Subcutaneous abdominal adipose tissue (tissue), 5 donors: ENCODE measurements around the gene FFAR1.

Source experiments
- H3K27ac ChIP-seq: one replicate; pipeline ENCODE4 v1.7.0; 2013; ENCODE audit warnings: low read depth, mild to moderate bottlenecking, inconsistent platforms, low read length, moderate library complexity
- H3K27me3 ChIP-seq, 5 donors: one replicate each; pipeline ENCODE4 v1.7.0; 2013; ENCODE audit warnings: low read length in 5 of 5, inconsistent platforms in 1 of 5; ENCODE audit not compliant: control insufficient read depth in 5 of 5, insufficient read depth in 4 of 5
- H3K36me3 ChIP-seq, 5 donors: one replicate each; pipeline ENCODE4 v1.7.0; 2013; ENCODE audit warnings: low read length in 5 of 5; ENCODE audit not compliant: control insufficient read depth in 5 of 5, insufficient read depth in 5 of 5
- H3K4me1 ChIP-seq, 5 donors: one replicate each; pipeline ENCODE4 v1.7.0; 2013; ENCODE audit warnings: low read length in 5 of 5, mild to moderate bottlenecking in 3 of 5, moderate library complexity in 1 of 5; ENCODE audit not compliant: control insufficient read depth in 5 of 5, insufficient read depth in 5 of 5
- H3K4me3 ChIP-seq, 5 donors: one replicate each; pipeline ENCODE4 v1.7.0; 2013; ENCODE audit warnings: low read length in 5 of 5, low read depth in 1 of 5
- H3K9ac ChIP-seq, 5 donors: one replicate each; pipeline ENCODE4 v1.7.0; 2013; ENCODE audit warnings: low read length in 5 of 5, mild to moderate bottlenecking in 4 of 5, moderate library complexity in 3 of 5
- H3K9me3 ChIP-seq, 5 donors: one replicate each; pipeline ENCODE4 v1.7.0; 2013; ENCODE audit warnings: low read length in 5 of 5; ENCODE audit not compliant: control insufficient read depth in 5 of 5
- donor health status: healthy.
- donor health status: healthy.
- donor health status: healthy.
- donor health status: healthy.
- donor health status: healthy.

FFAR1 gene

DNA sequence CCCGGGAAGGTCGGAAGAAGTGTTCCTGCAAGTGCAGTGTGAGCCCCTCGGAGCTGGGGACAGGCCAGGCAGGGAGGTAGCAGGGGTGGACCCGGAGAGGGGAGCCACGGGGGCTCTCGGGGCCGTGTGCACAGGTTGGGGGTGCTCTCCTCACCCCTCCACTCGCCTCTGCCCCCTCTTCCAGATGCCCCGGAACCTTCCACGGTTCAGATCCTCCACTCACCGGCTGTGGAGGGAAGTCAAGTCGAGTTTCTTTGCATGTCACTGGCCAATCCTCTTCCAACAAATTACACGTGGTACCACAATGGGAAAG is 9.8 kb upstream of the FFAR1 start:
- H3K4me1 ChIP-seq: peaks cover 0 to 1% (median 0%) of the 10 kb centered on the region in 5 donors
- peaks cover 0 to 11% (median 6%) of the 10 kb centered on the region in 5 donors for H3K27me3 ChIP-seq
- no peak overlapping the region for H3K27ac ChIP-seq
- no peaks in the 10 kb centered on the region for H3K36me3 ChIP-seq
- no peak overlapping the region for H3K4me3 ChIP-seq
- no peak overlapping the region for H3K9ac ChIP-seq
- H3K9me3 ChIP-seq: no peaks in the 10 kb centered on the region

- Histone ChIP-seq H3K9me3 (no peaks in the 10 kb centered on the region), H3K27me3 (peaks cover 0 to 3% (median under 1%) of the 10 kb centered on the region in 5 donors), H3K9ac (no peak overlapping the region), H3K4me1 (peaks cover 0 to 1% (median 0%) of the 10 kb centered on the region in 5 donors), H3K36me3 (no peaks in the 10 kb centered on the region), H3K27ac (no peak overlapping the region), H3K4me3 (no peak overlapping the region)
Measured at GRCh38 chr19:35340431-35340830, 7.3 kb upstream of the FFAR1 start.

- Histone ChIP-seq H3K4me3 (no peak overlapping the region), H3K27ac (no peak overlapping the region), H3K9me3 (no peaks in the 10 kb centered on the region), H3K9ac (no peak overlapping the region), H3K27me3 (peaks cover 0 to 7% (median 3%) of the 10 kb centered on the region in 5 donors), H3K36me3 (no peaks in the 10 kb centered on the region), H3K4me1 (peaks cover 0 to 1% (median 0%) of the 10 kb centered on the region in 5 donors)
Measured at GRCh38 chr19:35341006-35341405, 6.7 kb upstream of the FFAR1 start.

DNA sequence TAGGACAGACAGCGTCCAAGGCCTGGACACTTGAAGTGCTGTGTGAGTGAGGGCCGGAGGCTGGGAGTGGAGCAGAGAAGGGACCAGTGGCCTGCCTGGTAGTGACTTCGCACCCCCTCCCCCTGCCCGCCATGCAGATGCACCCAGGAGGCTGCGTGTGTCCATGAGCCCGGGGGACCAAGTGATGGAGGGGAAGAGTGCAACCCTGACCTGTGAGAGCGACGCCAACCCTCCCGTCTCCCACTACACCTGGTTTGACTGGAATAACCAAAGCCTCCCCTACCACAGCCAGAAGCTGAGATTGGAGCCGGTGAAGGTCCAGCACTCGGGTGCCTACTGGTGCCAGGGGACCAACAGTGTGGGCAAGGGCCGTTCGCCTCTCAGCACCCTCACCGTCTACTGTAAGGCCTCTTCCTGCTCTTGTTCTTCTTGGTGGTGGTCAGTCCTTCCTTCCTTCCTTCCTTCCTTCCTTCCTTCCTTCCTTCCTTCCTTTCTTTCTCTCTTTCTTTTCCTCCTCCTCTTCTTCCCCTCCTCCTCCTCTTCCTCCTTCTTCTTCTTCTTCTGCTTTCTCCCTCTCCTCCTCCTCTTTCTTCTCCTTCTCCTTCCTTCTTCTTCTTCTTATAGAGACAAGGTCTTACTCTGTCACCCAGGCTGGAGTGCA is 6.0 kb upstream of the FFAR1 start:
- Histone ChIP-seq H3K36me3 (no peaks in the 10 kb centered on the region), H3K4me1 (peaks cover 0 to 7% (median 0%) of the 10 kb centered on the region in 5 donors), H3K27ac (no peak overlapping the region), H3K4me3 (no peak overlapping the region), H3K27me3 (peaks cover 0 to 8% (median 3%) of the 10 kb centered on the region in 5 donors), H3K9me3 (no peaks in the 10 kb centered on the region), H3K9ac (no peak overlapping the region)

DNA sequence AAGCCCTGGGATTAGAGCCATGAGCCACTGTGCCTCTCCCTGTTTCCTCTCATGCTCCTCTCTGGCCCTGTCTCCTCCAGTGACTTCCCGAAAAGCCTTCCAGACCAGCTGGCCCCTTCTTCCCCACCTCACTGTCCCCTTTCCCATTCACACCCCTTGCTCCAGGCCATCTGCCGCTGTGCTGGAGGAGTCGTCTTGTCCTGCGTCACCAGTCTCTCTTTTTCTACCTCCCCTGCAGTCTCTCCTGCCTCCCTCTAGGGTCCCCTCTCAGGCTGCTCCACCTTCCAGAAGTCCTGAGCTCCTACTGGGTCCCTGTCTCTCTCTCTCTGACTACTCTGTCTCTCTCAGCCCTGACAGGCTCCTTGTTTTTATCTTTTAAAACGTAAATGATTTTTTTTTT is 5.3 kb upstream of the FFAR1 start:
- Histone ChIP-seq H3K9ac (no peak overlapping the region), H3K36me3 (no peaks in the 10 kb centered on the region), H3K4me3 (no peak overlapping the region), H3K9me3 (no peaks in the 10 kb centered on the region), H3K4me1 (peaks cover 0 to 15% (median 0%) of the 10 kb centered on the region in 5 donors), H3K27ac (no peak overlapping the region), H3K27me3 (peaks cover 0 to 8% (median 3%) of the 10 kb centered on the region in 5 donors)

GRCh38 chr19:35344511-35345031 is 3.1 kb upstream of the FFAR1 start:
- H3K36me3 ChIP-seq: no peaks in the 10 kb centered on the region
- no peak overlapping the region for H3K27ac ChIP-seq
- H3K9me3 ChIP-seq: no peaks in the 10 kb centered on the region
- H3K27me3 ChIP-seq: peaks cover 0 to 14% (median 0%) of the 10 kb centered on the region in 5 donors
- H3K4me1 ChIP-seq: peaks cover 0 to 23% (median 0%) of the 10 kb centered on the region in 5 donors
- H3K9ac ChIP-seq: no peak overlapping the region
- H3K4me3 ChIP-seq: no peak overlapping the region

DNA sequence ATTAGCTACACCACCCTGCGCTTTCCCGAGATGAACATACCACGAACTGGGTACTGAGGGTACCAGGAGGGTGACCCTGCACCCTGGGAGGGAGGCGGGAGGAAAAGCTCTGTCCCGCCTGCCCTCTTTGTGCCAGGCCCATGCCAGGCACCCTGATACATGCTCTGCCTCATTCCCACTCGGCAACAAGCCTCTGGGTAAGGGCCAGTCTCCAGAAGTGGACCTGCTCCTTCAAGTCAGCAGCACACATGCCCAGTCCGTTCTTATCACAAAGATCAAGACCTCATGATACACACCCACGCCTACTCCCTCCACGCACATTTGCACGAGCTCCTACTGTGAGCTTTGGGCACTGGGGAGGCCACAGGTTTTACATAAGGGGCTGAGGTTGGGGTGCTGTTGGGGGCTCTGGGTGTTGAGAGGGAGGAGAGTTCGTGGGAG is 2.0 kb upstream of the FFAR1 start:
- no peak overlapping the region for H3K9ac ChIP-seq
- no peaks in the 10 kb centered on the region for H3K9me3 ChIP-seq
- H3K36me3 ChIP-seq: no peaks in the 10 kb centered on the region
- peaks cover 0 to 23% (median 0%) of the 10 kb centered on the region in 5 donors for H3K4me1 ChIP-seq
- H3K27ac ChIP-seq: no peak overlapping the region
- no peak overlapping the region for H3K4me3 ChIP-seq
- peaks cover 0 to 17% (median 0%) of the 10 kb centered on the region in 5 donors for H3K27me3 ChIP-seq

DNA sequence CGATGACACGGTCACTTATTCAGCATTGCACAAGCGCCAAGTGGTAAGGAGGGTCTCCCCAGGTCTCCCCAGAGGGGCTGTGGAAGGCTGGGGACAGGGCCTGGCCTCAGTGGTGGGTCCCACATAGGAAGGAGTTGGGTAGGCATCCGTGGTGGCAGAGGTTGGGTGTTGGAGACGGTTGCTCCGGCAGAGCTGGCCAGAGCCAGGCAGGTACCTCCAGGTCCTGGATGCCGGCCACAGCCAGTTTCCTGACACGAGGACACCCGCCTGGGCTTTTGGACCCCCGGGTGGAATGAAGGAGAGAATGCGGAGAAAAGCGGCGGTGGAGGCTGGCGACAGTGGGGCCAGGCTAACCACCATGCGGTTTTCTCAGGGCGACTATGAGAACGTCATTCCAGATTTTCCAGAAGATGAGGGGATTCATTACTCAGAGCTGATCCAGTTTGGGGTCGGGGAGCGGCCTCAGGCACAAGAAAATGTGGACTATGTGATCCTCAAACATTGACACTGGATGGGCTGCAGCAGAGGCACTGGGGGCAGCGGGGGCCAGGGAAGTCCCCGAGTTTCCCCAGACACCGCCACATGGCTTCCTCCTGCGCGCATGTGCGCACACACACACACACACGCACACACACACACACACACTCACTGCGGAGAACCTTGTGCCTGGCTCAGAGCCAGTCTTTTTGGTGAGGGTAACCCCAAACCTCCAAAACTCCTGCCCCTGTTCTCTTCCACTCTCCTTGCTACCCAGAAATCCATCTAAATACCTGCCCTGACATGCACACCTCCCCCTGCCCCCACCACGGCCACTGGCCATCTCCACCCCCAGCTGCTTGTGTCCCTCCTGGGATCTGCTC is 1.3 kb upstream of the FFAR1 start:
- Histone ChIP-seq H3K27me3 (peaks cover 0 to 17% (median 0%) of the 10 kb centered on the region in 5 donors), H3K4me3 (no peak overlapping the region), H3K9me3 (no peaks in the 10 kb centered on the region), H3K27ac (no peak overlapping the region), H3K4me1 (peaks cover 0 to 23% (median 0%) of the 10 kb centered on the region in 5 donors), H3K36me3 (no peaks in the 10 kb centered on the region), H3K9ac (no peak overlapping the region)

GRCh38 chr19:35347930-35348298 is 212 bp downstream of the FFAR1 start:
- Histone ChIP-seq H3K9ac (peak overlapping the region in 1 of 5 donors; percentile 26), H3K4me3 (no peak overlapping the region), H3K27me3 (peaks cover 0 to 17% (median 0%) of the 10 kb centered on the region in 5 donors), H3K9me3 (no peaks in the 10 kb centered on the region), H3K4me1 (peaks cover 0 to 26% (median 4%) of the 10 kb centered on the region in 5 donors), H3K36me3 (no peaks in the 10 kb centered on the region), H3K27ac (no peak overlapping the region)
